ENCODE results near the gene MAST4. TPM values are rescaled to one million over a fixed set of nuclear protein-coding genes. Genes with fewer than 3 reads are reported as not detected.

MAST4 gene
- total and polyA plus RNA-seq, 12 donors = 29.6 to 93.3 (median 76.6) TPM

DNA sequence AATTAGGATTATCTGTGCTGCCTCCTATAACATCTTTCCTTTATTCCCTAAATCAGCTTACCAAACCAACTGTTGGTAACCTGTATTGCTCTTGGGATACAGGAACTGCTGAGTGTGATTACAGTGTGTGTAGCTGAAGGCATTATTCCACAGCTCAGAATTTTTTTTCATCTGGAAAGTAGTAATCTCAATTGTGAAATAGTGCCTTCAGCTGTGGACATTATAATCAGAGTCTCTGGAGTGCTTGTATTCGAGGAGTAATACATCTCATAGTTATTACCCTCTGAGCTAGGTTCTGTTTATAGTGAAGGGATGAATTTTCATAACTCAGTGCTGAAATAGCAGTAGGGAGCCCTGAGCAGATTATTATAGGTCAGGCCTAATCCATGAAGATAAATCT is 199.5 kb downstream of the MAST4 start:
- intact Hi-C loops (cut with DNase I) = no loop called here
- Histone ChIP-seq H3K9me3 (no peaks in the 10 kb centered on the region), H3K36me3 (no peaks in the 10 kb centered on the region), H3K27me3 (peaks cover 0 to 5% (median 0%) of the 10 kb centered on the region in 7 donors), H3K27ac (no peak overlapping the region), H3K4me3 (no peak overlapping the region), H3K4me1 (peaks cover 0 to 14% (median 5%) of the 10 kb centered on the region in 9 donors)
- TF ChIP-seq CTCF (IDR thresholded peaks at IDR 0.05) = no peak
- ATAC-seq (no peak), DNase-seq (no peak)
- 46 to 56% methylated on average over 1 of the region's 1 CpG for WGBS, 2 donors

- H3K27me3 ChIP-seq = peaks cover 0 to 5% (median 0%) of the 10 kb centered on the region in 7 donors
- peaks cover 0 to 14% (median 5%) of the 10 kb centered on the region in 9 donors for H3K4me1 ChIP-seq
- H3K36me3 ChIP-seq = no peaks in the 10 kb centered on the region
- peak in 4 of 8 donors; percentile 42 to 52 (median 50) for ATAC-seq
- intact Hi-C loops (cut with DNase I) = no loop called here
- no peak for DNase-seq
- H3K4me3 ChIP-seq = no peak overlapping the region
- no peaks in the 10 kb centered on the region for H3K9me3 ChIP-seq
- no peak overlapping the region for H3K27ac ChIP-seq
- WGBS, 2 donors = 77 to 80% methylated on average over 9 of the region's 9 CpGs
- TF ChIP-seq CTCF (IDR thresholded peaks at IDR 0.05) = peak in 8 of 9 donors; percentile 7 to 41 (median 28)
Observed at GRCh38 chr5:66796305-66797292, 200.4 kb downstream of the MAST4 start.

DNA sequence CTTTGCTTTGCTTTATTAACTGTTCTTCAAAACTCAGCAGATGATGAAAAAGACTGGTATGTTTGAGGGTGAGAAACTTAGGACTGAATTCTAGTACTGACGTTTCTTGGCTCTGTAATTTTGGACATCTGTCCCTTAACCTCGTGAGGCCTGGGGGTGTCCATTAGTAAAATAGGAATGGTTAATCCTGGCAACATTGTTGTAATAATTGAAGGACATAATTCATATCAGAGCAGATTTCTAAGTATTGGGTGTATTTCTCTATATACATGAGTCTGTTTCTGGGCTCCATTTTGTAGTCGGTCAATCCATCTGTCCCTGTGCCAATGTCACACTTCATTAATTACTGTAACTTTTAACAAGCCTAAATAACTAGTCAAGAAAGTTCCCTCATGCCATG is 206.7 kb downstream of the MAST4 start:
- no peak for TF ChIP-seq CTCF (IDR thresholded peaks at IDR 0.05)
- Histone ChIP-seq H3K4me3 (no peak overlapping the region), H3K4me1 (peaks cover 0 to 2% (median 0%) of the 10 kb centered on the region in 9 donors), H3K27me3 (peaks cover 0 to 5% (median 0%) of the 10 kb centered on the region in 7 donors), H3K27ac (no peak overlapping the region), H3K9me3 (no peaks in the 10 kb centered on the region), H3K36me3 (no peaks in the 10 kb centered on the region)
- no peak for DNase-seq
- 61 to 66% methylated on average over 3 of the region's 3 CpGs for WGBS, 2 donors
- intact Hi-C loops (cut with DNase I) = loop anchor here in 1 of 10 donors (10.0 kb wide), 1 partner anchor 402 kb away; no protein-coding TSS in a partner anchor
- ATAC-seq = no peak

GRCh38 chr5:66805514-66806430 is 209.6 kb downstream of the MAST4 start:
- Histone ChIP-seq H3K27ac (no peak overlapping the region), H3K4me3 (no peak overlapping the region), H3K27me3 (no peaks in the 10 kb centered on the region), H3K9me3 (no peaks in the 10 kb centered on the region), H3K4me1 (peaks cover 0 to 4% (median 0%) of the 10 kb centered on the region in 9 donors), H3K36me3 (no peaks in the 10 kb centered on the region)
- no peak for DNase-seq
- 59 to 75% methylated on average over 8 of the region's 8 CpGs for WGBS, 2 donors
- intact Hi-C loops (cut with DNase I) = loop anchor here in 2 of 10 donors (5.0 to 10.0 kb wide), 2 partner anchors 399 to 402 kb away; no protein-coding TSS in a partner anchor
- TF ChIP-seq CTCF (IDR thresholded peaks at IDR 0.05) = no peak
- ATAC-seq = peak in 1 of 8 donors; percentile 44
